ENCODE measurements around the gene METTL24.

DNA sequence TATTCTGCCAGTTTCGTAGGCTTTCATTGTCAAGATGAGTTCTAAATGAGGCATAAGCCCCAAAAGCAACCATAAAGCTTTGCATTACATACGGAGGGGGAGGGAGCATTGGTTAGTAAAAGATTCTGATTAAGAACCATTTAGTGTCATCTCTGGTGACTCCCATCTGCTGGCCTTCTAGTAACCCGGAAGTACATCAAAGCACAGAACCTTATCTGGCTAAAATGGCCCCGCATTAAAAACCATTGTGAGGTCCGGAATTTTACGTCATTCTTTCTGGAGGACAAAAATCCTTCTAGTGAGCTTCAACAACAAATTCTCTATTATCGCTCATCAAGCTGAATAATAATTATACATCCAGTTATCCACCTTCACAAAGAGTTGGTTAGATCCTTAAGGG lies 37.8 kb downstream of the METTL24 start:
- TF ChIP-seq, protein P1, sequence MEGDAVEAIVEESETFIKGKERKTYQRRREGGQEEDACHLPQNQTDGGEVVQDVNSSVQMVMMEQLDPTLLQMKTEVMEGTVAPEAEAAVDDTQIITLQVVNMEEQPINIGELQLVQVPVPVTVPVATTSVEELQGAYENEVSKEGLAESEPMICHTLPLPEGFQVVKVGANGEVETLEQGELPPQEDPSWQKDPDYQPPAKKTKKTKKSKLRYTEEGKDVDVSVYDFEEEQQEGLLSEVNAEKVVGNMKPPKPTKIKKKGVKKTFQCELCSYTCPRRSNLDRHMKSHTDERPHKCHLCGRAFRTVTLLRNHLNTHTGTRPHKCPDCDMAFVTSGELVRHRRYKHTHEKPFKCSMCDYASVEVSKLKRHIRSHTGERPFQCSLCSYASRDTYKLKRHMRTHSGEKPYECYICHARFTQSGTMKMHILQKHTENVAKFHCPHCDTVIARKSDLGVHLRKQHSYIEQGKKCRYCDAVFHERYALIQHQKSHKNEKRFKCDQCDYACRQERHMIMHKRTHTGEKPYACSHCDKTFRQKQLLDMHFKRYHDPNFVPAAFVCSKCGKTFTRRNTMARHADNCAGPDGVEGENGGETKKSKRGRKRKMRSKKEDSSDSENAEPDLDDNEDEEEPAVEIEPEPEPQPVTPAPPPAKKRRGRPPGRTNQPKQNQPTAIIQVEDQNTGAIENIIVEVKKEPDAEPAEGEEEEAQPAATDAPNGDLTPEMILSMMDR (conservative IDR thresholded peaks at IDR 0.05; ENCODE audit: low read length): no peak
- TF ChIP-seq EZH2phosphoT487 (IDR thresholded peaks at IDR 0.05; ENCODE audit: borderline replicate concordance): no peak
